ENCODE results near the gene HOXB13.

Gene HOXB13

DNA sequence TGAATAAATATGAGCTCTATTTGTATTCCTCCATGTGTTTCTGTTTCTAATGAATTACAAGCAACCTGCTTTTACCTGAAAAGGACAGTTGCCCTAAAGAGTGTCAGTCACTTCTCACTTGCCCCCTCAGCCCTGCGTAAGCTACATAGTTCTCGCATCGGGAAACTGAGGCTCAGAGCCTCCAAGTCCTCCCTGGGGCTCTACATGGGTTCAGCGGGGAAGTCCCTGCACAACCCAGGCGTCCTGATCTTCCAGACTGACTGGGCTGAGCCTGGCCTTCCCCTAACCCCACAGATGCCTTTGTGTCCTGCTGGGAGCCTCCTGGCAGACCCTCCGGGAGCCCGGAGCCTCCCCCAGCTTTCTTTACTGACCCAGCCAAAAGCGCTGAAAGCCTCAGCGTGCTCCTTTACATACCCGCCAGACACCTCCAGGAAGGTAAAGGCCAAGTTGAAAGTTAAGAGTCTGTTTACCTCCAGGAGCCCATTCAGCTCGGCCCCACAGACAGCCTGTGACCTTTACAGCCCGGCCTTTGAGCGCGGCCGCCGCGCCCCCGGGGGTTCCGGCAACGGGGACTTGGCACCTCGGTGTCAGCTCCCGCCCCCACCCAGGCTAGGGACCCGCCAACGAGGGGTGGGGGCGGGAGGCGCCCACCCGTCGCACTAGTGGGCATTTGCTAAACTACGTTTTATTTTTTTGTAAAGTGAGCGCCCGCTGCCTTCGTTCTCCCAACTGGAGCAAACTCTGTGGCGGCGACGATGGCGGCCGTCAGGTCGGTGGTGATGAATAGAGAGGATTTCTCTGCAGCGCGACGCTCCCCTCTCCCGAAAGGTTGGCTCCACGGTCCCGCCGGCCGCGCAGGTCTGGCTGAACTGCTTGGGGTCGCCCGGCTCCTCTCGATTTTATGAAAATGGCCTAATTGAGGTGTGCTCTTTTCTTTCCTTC is 4.4 kb upstream of the HOXB13 start:
- peaks cover 20% of the 10 kb centered on the region for H3K27me3 ChIP-seq (ENCODE audit: control insufficient read depth, insufficient read depth, low read length)
- TF ChIP-seq, protein P1, sequence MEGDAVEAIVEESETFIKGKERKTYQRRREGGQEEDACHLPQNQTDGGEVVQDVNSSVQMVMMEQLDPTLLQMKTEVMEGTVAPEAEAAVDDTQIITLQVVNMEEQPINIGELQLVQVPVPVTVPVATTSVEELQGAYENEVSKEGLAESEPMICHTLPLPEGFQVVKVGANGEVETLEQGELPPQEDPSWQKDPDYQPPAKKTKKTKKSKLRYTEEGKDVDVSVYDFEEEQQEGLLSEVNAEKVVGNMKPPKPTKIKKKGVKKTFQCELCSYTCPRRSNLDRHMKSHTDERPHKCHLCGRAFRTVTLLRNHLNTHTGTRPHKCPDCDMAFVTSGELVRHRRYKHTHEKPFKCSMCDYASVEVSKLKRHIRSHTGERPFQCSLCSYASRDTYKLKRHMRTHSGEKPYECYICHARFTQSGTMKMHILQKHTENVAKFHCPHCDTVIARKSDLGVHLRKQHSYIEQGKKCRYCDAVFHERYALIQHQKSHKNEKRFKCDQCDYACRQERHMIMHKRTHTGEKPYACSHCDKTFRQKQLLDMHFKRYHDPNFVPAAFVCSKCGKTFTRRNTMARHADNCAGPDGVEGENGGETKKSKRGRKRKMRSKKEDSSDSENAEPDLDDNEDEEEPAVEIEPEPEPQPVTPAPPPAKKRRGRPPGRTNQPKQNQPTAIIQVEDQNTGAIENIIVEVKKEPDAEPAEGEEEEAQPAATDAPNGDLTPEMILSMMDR (IDR thresholded peaks at IDR 0.05) = no peak

GRCh38 chr17:48731355-48731754 is 2.8 kb upstream of the HOXB13 start:
- H3K27me3 ChIP-seq (ENCODE audit: control insufficient read depth, insufficient read depth, low read length) = peaks cover 32% of the 10 kb centered on the region
- H3K36me3 ChIP-seq (ENCODE audit: control insufficient read depth, insufficient read depth, low read length) = no peaks in the 10 kb centered on the region
- no peak overlapping the region for H3K9ac ChIP-seq
- H3K27ac ChIP-seq = no peak overlapping the region
- TF ChIP-seq, protein P1 (IDR thresholded peaks at IDR 0.05) = no peak
- H2AFZ ChIP-seq = no peak overlapping the region
- no peaks in the 10 kb centered on the region for H3K4me1 ChIP-seq
- H3K79me2 ChIP-seq = no peaks in the 10 kb centered on the region
- no peaks in the 10 kb centered on the region for H3K9me3 ChIP-seq (ENCODE audit: control insufficient read depth, low read length)
- no peak overlapping the region for H3K4me2 ChIP-seq (ENCODE audit: low read length)
- H3K4me3 ChIP-seq (ENCODE audit: low read depth, low read length) = no peak overlapping the region

More for the DNA sequence above, 4.4 kb upstream of the HOXB13 start:
- Histone ChIP-seq H3K4me3 (ENCODE audit: low read depth, low read length) (no peak overlapping the region), H3K4me2 (ENCODE audit: low read length) (no peak overlapping the region), H3K9me3 (ENCODE audit: control insufficient read depth, low read length) (no peaks in the 10 kb centered on the region), H2AFZ (no peak overlapping the region), H3K79me2 (no peaks in the 10 kb centered on the region), H3K36me3 (ENCODE audit: control insufficient read depth, insufficient read depth, low read length) (no peaks in the 10 kb centered on the region), H3K27ac (no peak overlapping the region), H3K9ac (no peak overlapping the region), H3K4me1 (no peaks in the 10 kb centered on the region)

DNA sequence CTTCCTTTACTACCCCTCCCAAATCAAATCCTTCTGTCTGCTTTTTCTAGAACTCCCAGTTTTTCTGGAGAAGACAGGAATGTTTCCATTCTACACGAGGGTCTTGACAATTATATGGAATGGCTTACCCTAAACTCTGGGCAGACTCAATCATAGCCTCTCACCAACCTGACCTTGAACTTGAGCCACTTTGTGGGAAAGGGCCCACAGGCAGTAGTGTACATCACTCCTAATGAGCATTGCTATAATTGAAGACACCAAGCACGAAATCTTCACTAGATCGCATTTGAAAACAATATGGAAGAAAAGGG is 1.6 kb upstream of the HOXB13 start:
- no peak overlapping the region for H3K27ac ChIP-seq
- no peaks in the 10 kb centered on the region for H3K9me3 ChIP-seq (ENCODE audit: control insufficient read depth, low read length)
- no peak overlapping the region for H3K4me2 ChIP-seq (ENCODE audit: low read length)
- H3K36me3 ChIP-seq (ENCODE audit: control insufficient read depth, insufficient read depth, low read length) = no peaks in the 10 kb centered on the region
- no peak overlapping the region for H2AFZ ChIP-seq
- H3K79me2 ChIP-seq = no peaks in the 10 kb centered on the region
- no peak overlapping the region for H3K4me3 ChIP-seq (ENCODE audit: low read depth, low read length)
- peaks cover 40% of the 10 kb centered on the region for H3K27me3 ChIP-seq (ENCODE audit: control insufficient read depth, insufficient read depth, low read length)
- TF ChIP-seq, protein P1 (IDR thresholded peaks at IDR 0.05) = no peak
- no peak overlapping the region for H3K9ac ChIP-seq
- no peaks in the 10 kb centered on the region for H3K4me1 ChIP-seq

- H3K4me2 ChIP-seq (ENCODE audit: low read length) = no peak overlapping the region
- H3K27ac ChIP-seq = no peak overlapping the region
- peaks cover 40% of the 10 kb centered on the region for H3K27me3 ChIP-seq (ENCODE audit: control insufficient read depth, insufficient read depth, low read length)
- no peaks in the 10 kb centered on the region for H3K36me3 ChIP-seq (ENCODE audit: control insufficient read depth, insufficient read depth, low read length)
- TF ChIP-seq, protein P1 (IDR thresholded peaks at IDR 0.05) = no peak
- no peak overlapping the region for H3K4me3 ChIP-seq (ENCODE audit: low read depth, low read length)
- H3K9ac ChIP-seq = no peak overlapping the region
- no peaks in the 10 kb centered on the region for H3K9me3 ChIP-seq (ENCODE audit: control insufficient read depth, low read length)
- no peaks in the 10 kb centered on the region for H3K4me1 ChIP-seq
- no peak overlapping the region for H2AFZ ChIP-seq
- H3K79me2 ChIP-seq = no peaks in the 10 kb centered on the region
Observed at GRCh38 chr17:48729335-48730239, 1.0 kb upstream of the HOXB13 start.

All from parathyroid adenoma (tissue), 2 donors.